GM18861 (cell line): ENCODE data around the gene CIAPIN1.
"Not testable (repeated sequence)": the region's sequence is repeated elsewhere in the genome, so short reads cannot be mapped to it uniquely, and the experiment has no call there.

Experiments used
- ATAC-seq: cut with Tn5 transposase; IDR thresholded peaks from one replicate; pipeline ENCODE4 v1.9.1; 2021; ENCODE audit not compliant: unreplicated experiment

The CIAPIN1 gene

DNA sequence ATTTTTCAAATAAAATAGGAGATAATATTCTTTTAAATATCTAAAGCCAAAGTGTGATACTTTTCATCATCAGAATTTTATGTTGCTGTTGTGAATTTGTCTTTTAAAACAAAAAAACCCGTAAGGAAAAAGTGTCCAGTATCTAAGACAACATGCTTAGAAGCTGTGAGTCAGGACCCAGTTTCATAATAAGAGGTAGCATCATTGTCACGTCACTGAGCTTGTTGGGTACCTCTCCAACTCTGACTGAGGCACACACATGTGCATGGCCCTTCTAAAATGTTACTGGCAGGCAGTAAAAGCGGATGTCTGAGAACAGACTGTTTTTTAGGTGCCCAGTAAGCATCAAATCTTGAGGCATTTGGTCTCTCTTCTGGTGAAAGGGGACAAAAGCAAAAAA, 2.5 kb downstream of the CIAPIN1 start:
- ATAC-seq = no peak

DNA sequence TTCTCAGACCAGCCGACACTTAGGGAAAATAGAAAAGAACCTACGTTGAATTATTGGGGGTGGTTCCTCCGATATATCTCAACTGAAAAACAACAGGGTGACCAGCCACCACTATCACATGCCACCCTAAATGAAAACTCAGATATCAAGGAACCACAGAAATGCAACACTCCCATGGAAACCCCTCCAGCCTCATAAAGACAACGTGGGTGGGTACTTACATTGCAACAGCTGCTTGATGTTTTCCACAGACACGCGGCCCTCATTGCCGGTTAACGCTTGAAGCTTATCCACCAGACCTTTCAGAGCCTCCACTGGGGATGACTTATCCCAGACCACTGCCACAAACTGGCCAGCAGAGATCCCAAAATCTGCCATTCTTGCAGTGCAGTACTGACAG, 6.6 kb downstream of the CIAPIN1 start:
- ATAC-seq = not testable (repeated sequence)

DNA sequence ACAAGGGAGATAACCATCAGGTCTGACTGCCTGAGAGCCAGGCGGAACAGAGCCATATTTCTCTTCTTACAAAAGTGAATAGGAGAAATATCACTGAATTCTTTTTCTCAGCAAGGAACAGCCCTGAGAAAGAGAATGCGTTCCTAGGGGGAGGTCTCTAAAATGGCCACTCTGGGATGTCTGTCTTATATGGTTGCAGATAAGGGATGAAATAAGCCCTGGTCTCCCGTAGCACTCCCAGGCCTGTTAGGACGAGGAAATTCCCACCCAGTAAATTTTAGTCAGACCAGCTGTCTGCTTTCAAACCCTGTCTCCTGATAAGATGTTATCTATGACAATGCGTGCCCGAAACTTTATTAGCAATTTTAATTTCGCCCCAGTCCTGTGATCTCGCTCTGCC, 7.2 kb downstream of the CIAPIN1 start:
- not testable (repeated sequence) for ATAC-seq

- no peak for ATAC-seq
Measured at GRCh38 chr16:57435838-57436237, 11.3 kb downstream of the CIAPIN1 start.

DNA sequence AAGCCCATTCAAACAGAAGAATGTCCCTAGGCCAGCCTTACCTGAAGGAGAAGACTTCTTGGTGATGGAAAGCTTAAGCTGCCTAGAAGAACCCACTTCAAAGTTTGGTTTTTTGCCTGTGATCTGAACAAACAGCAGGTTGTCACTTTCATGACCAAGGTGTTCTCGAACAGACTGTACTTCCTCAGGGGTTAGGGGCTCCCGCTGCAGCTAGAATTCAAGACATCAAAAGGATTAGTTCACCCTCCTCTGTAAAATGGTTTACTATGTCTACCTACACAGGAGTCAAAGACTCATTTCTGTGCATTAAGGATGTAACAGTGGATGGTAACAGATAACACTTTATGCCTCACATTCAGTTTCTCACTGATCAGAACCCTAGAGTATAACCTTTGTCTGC, 13.2 kb downstream of the CIAPIN1 start:
- ATAC-seq = no peak

DNA sequence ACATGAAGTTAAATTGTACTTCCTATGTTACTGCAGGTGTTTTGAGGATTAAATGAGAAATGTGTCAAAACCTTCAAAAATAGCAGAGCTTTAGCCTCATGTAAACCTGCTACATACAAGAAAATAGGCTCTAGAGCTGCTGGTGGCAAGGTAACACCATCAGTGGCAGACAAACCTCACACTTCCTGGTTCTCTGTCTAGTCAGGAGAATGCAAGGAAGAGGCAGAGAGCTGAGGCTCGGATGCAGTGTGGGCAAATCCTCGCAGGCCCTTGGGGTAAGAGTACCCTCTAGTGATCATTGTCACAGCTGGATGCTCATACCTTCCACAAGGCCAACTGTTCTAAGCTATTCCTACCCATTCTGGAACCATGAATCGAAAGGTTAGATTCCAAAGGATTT, 14.2 kb downstream of the CIAPIN1 start:
- no peak for ATAC-seq

DNA sequence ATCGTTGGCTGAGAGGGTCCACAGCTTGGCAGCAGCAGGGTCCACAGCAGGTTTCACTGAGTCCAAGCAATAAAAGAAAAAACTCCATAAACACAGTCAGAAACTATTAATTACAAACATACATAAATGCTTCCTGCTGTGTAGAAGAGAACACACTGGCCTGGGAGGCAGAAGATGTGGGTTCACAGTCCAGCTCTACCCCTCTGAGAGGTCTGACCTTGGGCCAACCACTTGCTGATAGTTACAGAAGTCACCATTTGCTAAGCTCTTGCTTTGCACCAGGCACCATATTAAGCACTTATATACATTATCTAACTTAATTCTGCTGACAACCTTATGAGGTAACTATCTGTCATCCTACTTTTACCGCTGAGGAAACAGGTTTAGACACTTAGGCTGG, 14.7 kb downstream of the CIAPIN1 start:
- no peak for ATAC-seq

- no peak for ATAC-seq
Measured at GRCh38 chr16:57430955-57431354, 16.2 kb downstream of the CIAPIN1 start.

- no peak for ATAC-seq
Measured at GRCh38 chr16:57427824-57428223, 19.4 kb downstream of the CIAPIN1 start.

GRCh38 chr16:57427307-57427706, 19.9 kb downstream of the CIAPIN1 start:
- no peak for ATAC-seq

DNA sequence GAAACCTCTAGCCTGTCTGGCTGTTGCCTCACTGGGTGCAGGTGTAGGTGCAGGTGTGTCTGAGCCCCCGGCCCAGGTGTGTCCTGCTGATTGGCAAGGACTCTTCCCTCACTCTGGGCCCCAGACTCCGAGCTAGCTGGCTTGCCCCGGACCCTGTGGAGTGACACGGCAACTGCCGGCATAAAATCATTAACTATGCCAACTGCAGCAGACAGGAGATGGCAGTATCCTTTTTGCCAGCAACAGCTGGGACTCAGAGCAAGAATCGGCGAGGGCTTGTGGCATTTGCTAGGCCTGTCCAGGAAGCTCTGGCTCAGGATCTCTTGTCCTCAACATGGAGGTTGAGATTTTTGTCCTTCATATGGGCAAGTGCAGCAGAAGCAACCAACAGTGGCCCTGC, 20.8 kb downstream of the CIAPIN1 start:
- ATAC-seq = no peak

DNA sequence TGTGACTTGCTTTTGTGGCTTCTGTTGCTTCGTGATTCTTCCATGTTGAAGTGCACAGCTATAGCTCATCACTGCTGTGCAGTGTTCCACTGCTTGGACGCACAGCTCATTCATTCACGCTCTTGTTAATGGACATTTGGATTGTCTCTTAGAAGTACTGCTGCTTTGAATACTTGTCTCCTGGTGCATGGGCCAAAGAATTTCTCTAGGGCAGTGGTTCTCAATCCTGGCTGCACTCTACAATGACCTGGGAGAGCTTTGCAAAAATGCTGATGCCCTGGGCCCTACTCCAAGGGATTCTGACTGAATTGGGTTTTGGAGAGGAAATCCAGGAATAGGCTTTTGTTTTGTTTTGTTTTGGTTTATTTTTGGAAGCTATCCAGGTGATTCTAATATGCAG, 22.6 kb downstream of the CIAPIN1 start:
- no peak for ATAC-seq

- ATAC-seq = no peak
Measured at GRCh38 chr16:57423152-57423551, 24.0 kb downstream of the CIAPIN1 start.

DNA sequence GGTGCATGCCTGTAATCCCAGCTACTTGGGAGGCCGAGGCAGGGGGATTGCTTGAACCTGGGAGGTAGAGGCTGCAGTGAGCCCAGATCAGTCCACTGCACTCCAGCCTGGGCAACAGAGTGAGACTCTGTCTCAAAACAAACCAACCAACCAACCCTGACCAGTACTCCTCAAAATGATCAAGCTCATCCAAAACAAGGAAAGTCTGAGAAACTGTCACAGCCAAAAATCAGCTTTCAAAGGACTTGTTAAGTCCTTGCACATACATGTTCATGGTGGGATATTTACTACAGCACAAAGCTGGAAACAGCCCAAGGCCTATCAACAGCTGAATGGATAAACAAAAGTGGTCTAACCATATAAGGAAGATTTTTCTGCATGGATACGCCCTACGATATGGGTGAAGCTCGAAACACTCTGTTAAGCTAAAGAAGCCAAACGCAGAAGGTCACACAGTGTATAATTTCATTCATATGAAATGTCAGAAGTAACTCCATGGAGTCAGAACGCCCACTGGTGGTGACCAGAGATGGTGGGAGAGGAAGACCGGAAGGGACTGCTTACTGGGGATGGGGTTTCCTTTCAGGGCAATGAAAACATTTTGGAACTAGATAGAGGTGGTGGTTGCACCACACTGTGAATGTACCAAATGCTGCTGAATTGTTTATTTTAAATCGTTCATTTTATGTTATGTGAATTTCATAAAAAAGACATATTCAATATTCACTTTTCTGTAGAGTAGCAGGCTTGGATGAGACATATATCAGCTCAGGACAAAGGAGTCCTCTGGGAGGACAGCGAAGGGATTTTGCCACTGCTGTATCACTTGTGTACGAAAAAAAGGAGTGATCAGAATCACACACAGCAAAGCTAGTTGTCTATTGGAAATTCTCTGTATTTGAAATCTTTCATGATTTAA, 24.9 kb downstream of the CIAPIN1 start:
- ATAC-seq = no peak

- no peak for ATAC-seq
Measured at GRCh38 chr16:57419506-57419905, 27.7 kb downstream of the CIAPIN1 start.

GRCh38 chr16:57416084-57416483, 31.1 kb downstream of the CIAPIN1 start:
- no peak for ATAC-seq

DNA sequence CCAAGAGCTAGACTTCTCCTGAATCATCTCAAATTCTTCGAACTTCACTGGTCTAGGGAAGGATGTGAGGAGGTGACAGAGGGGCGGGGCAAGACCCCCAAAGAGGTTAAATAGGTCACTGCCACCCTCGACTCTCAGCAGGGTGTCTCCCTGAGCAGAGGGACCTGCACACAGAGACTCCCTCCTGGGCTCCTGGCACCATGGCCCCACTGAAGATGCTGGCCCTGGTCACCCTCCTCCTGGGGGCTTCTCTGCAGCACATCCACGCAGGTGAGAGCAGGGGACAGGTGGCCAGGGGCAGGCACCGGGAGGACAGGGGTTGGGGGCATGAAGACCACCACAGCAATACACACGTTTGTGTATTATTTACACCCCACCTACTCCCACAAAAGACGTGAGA, 33.5 kb downstream of the CIAPIN1 start:
- ATAC-seq = no peak

- peak; percentile 67 for ATAC-seq
Measured at GRCh38 chr16:57413301-57413730, 33.9 kb downstream of the CIAPIN1 start.

- ATAC-seq = no peak
Measured at GRCh38 chr16:57412584-57412983, 34.6 kb downstream of the CIAPIN1 start.

- ATAC-seq = no peak
Measured at GRCh38 chr16:57411362-57411976, 35.7 kb downstream of the CIAPIN1 start.

DNA sequence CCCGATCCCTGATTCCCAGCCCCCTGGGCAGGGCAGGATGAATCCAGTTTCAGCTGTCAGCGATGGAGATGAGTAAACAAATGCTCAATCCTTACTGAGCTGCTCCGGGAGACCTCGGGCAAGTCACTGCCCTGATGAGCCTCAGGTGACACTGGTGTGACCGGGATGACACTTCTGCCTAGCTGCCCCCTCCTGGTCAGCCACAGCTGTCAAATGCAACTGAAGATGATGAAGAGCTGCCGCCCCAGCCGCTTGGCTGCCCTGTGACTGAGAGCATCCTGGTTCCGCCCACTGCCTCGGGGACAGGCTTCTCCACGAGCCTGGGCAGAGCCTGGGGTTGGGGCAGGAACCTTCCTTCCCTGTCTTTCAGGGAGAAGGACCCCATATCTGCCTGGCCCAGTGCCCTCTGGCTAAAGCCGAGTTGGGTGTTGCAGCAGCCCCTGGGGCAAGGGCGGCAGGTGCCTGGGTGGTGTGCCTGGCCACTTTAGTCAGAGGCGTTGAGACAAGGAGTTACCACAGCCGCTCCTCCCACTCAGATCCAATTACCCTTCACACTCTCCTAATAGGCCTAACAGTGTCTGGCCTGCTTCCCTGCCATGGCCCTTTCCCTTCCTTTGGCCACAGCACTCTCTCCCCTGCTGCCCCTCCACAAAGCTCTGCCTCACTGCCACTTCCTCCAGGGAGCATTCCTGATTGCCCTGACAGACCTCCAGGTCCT, 37.2 kb downstream of the CIAPIN1 start:
- no peak for ATAC-seq

GRCh38 chr16:57409065-57409464, 38.1 kb downstream of the CIAPIN1 start:
- ATAC-seq = no peak
